Right lobe of liver (tissue), 4 donors: ENCODE results near the gene WFDC1.

Source experiments
- POLR2A ChIP-seq: fragments of 450-650 bp; IDR thresholded peaks from one replicate; pipeline ENCODE4 v1.6.1; 2017; ENCODE audit warnings: antibody characterized with exemption, mild to moderate bottlenecking
- TF ChIP-seq, protein P1 (sequence below), 4 donors: fragments of 200-600 bp in 3 of 4; fragments of 450-650 bp in 1 of 4; IDR thresholded peaks; one replicate each; pipeline versions ENCODE4 v1.5.1 to v1.8.0; 2016 to 2022; ENCODE audit warnings: antibody characterized with exemption in 4 of 4, mild to moderate bottlenecking in 2 of 4
- donor health status: DM: no; HTN: no; CAD: no.
- donor health status: DM: no; HTN: no; CAD: no.
- donor health status: DM: no; HTN: yes; CAD: no.

DNA sequence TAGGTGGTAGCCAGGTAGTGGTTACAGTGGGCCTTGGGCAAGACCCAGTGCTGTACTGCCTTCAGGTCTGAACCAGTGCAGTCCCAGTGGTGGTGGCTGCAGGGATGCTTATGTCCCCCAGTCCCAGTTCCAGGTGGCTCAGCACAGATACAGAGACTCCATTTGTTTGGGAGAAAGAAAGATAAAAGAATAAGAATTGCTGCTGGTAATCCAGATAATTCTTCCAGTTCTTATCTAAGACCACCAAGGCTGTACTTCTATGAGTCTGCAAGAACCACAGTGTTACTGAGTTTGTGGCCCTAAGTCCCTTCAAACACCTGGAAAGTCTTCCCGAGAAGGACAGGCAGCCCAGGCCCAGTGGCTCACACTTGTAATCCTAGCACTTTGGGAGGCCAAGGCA, 39.8 kb downstream of the WFDC1 start:
- TF ChIP-seq, protein P1, sequence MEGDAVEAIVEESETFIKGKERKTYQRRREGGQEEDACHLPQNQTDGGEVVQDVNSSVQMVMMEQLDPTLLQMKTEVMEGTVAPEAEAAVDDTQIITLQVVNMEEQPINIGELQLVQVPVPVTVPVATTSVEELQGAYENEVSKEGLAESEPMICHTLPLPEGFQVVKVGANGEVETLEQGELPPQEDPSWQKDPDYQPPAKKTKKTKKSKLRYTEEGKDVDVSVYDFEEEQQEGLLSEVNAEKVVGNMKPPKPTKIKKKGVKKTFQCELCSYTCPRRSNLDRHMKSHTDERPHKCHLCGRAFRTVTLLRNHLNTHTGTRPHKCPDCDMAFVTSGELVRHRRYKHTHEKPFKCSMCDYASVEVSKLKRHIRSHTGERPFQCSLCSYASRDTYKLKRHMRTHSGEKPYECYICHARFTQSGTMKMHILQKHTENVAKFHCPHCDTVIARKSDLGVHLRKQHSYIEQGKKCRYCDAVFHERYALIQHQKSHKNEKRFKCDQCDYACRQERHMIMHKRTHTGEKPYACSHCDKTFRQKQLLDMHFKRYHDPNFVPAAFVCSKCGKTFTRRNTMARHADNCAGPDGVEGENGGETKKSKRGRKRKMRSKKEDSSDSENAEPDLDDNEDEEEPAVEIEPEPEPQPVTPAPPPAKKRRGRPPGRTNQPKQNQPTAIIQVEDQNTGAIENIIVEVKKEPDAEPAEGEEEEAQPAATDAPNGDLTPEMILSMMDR (IDR thresholded peaks at IDR 0.05) = no peak
- TF ChIP-seq POLR2A = no peak
